HEK293 (cell line): Measurements from ENCODE around the gene GSTA5.

Experiments used
- FEZF1 ChIP-seq: fragments of 450-650 bp; formaldehyde crosslinking; IDR thresholded peaks from 2 replicates; pipeline ENCODE4 v1.5.1; 2016; ENCODE audit warnings: missing biosample characterization, missing genetic modification characterization
- REPIN1 ChIP-seq: fragments of 450-650 bp; formaldehyde crosslinking; IDR thresholded peaks from 2 replicates; pipeline ENCODE4 v1.5.1; 2017; ENCODE audit warnings: missing biosample characterization, missing genetic modification characterization, low read depth
- TCF7L2 ChIP-seq: IDR thresholded peaks from 2 replicates; pipeline ENCODE4 v1.6.1; 2011; ENCODE audit warnings: low read depth, mild to moderate bottlenecking, inconsistent platforms, low read length, moderate library complexity, borderline replicate concordance
- YY1 ChIP-seq: fragments of 450-650 bp; formaldehyde crosslinking; IDR thresholded peaks from 2 replicates; pipeline ENCODE4 v1.5.1; 2018; ENCODE audit warnings: missing biosample characterization, missing genetic modification characterization
- ZNF10 ChIP-seq: fragments of 450-650 bp; formaldehyde crosslinking; IDR thresholded peaks from 2 replicates; pipeline ENCODE4 v1.5.1; 2017; ENCODE audit warnings: missing biosample characterization, missing genetic modification characterization
- ZNF274 ChIP-seq, 2 experiments: fragments of 200-500 bp in 1 of 2; fragments of 450-650 bp in 1 of 2; sonication (Bioruptor generic) in 1 of 2; formaldehyde crosslinking in 1 of 2; IDR thresholded peaks; 2 replicates each; pipeline versions ENCODE4 v1.5.1 to v1.6.1; 2014 to 2016; ENCODE audit warnings: borderline replicate concordance in 1 of 2, inconsistent platforms in 1 of 2, low read length in 1 of 2, missing biosample characterization in 1 of 2, missing genetic modification characterization in 1 of 2
- ZNF530 ChIP-seq: fragments of 450-650 bp; formaldehyde crosslinking; IDR thresholded peaks from 2 replicates; pipeline ENCODE4 v1.5.1; 2016; ENCODE audit warnings: low read depth, missing biosample characterization, missing genetic modification characterization
- ZNF660 ChIP-seq: fragments of 450-650 bp; IDR thresholded peaks from 2 replicates; pipeline ENCODE4 v1.5.1; 2018; ENCODE audit warnings: missing biosample characterization, mild to moderate bottlenecking, missing genetic modification characterization
- ZNF776 ChIP-seq: fragments of 450-650 bp; formaldehyde crosslinking; IDR thresholded peaks from 2 replicates; pipeline ENCODE4 v1.5.0; 2017; ENCODE audit warnings: missing biosample characterization, missing genetic modification characterization, borderline replicate concordance
- TF ChIP-seq, protein P1 (sequence below): fragments of 450-650 bp; formaldehyde crosslinking; IDR thresholded peaks from 2 replicates; pipeline ENCODE4 v1.5.0; 2017; ENCODE audit warnings: missing biosample characterization, missing genetic modification characterization, borderline replicate concordance
- TF ChIP-seq, protein P2 (sequence below): fragments of 450-650 bp; formaldehyde crosslinking; IDR thresholded peaks from 2 replicates; pipeline ENCODE4 v1.5.1; 2016; ENCODE audit warnings: missing biosample characterization, missing genetic modification characterization
- TF ChIP-seq, protein P3 (sequence below): fragments of 450-650 bp; formaldehyde crosslinking; IDR thresholded peaks from 2 replicates; pipeline ENCODE4 v1.5.1; 2016; ENCODE audit warnings: missing biosample characterization, missing genetic modification characterization

GRCh38 chr6:52786249-52786956, 54.2 kb downstream of the GSTA5 start:
- TF ChIP-seq ZNF776 (tag by site-specific recombination): no peak
- no peak for TF ChIP-seq TCF7L2
- TF ChIP-seq FEZF1 (tag by site-specific recombination): no peak
- TF ChIP-seq, protein P1, sequence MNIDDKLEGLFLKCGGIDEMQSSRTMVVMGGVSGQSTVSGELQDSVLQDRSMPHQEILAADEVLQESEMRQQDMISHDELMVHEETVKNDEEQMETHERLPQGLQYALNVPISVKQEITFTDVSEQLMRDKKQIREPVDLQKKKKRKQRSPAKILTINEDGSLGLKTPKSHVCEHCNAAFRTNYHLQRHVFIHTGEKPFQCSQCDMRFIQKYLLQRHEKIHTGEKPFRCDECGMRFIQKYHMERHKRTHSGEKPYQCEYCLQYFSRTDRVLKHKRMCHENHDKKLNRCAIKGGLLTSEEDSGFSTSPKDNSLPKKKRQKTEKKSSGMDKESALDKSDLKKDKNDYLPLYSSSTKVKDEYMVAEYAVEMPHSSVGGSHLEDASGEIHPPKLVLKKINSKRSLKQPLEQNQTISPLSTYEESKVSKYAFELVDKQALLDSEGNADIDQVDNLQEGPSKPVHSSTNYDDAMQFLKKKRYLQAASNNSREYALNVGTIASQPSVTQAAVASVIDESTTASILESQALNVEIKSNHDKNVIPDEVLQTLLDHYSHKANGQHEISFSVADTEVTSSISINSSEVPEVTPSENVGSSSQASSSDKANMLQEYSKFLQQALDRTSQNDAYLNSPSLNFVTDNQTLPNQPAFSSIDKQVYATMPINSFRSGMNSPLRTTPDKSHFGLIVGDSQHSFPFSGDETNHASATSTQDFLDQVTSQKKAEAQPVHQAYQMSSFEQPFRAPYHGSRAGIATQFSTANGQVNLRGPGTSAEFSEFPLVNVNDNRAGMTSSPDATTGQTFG: no peak
- no peak for TF ChIP-seq ZNF10
- TF ChIP-seq REPIN1 (tag by site-specific recombination): no peak
- TF ChIP-seq, protein P2, sequence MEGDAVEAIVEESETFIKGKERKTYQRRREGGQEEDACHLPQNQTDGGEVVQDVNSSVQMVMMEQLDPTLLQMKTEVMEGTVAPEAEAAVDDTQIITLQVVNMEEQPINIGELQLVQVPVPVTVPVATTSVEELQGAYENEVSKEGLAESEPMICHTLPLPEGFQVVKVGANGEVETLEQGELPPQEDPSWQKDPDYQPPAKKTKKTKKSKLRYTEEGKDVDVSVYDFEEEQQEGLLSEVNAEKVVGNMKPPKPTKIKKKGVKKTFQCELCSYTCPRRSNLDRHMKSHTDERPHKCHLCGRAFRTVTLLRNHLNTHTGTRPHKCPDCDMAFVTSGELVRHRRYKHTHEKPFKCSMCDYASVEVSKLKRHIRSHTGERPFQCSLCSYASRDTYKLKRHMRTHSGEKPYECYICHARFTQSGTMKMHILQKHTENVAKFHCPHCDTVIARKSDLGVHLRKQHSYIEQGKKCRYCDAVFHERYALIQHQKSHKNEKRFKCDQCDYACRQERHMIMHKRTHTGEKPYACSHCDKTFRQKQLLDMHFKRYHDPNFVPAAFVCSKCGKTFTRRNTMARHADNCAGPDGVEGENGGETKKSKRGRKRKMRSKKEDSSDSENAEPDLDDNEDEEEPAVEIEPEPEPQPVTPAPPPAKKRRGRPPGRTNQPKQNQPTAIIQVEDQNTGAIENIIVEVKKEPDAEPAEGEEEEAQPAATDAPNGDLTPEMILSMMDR (tag by site-specific recombination): no peak
- no peak for TF ChIP-seq ZNF274 (IDR thresholded peaks at IDR 0.05; ENCODE audit: low read length)
- TF ChIP-seq ZNF274 (tag by site-specific recombination; IDR thresholded peaks at IDR 0.05; ENCODE audit: borderline replicate concordance): no peak
- TF ChIP-seq, protein P3, sequence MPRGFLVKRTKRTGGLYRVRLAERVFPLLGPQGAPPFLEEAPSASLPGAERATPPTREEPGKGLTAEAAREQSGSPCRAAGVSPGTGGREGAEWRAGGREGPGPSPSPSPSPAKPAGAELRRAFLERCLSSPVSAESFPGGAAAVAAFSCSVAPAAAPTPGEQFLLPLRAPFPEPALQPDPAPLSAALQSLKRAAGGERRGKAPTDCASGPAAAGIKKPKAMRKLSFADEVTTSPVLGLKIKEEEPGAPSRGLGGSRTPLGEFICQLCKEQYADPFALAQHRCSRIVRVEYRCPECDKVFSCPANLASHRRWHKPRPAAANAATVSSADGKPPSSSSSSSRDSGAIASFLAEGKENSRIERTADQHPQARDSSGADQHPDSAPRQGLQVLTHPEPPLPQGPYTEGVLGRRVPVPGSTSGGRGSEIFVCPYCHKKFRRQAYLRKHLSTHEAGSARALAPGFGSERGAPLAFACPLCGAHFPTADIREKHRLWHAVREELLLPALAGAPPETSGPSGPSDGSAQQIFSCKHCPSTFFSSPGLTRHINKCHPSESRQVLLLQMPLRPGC (tag by site-specific recombination): no peak
- TF ChIP-seq YY1 (tag by site-specific recombination): no peak
- no peak for TF ChIP-seq ZNF660 (tag by site-specific recombination)
- TF ChIP-seq ZNF530: no peak
